GM06990 (cell line): ENCODE measurements around the gene SDK1.

Experiments used
- DNase-seq: peaks from one replicate; pipeline ENCODE4 v3.0.0-alpha.2; 2011; ENCODE audit not compliant: insufficient read length; ENCODE audit errors: extremely low read depth
- H3K27me3 ChIP-seq: replicated peaks from 2 replicates; pipeline ENCODE4 v1.6.0; 2011; ENCODE audit warnings: low read length; ENCODE audit not compliant: control insufficient read depth, insufficient read depth
- H3K36me3 ChIP-seq: 2 replicates; pipeline ENCODE4 v1.5.1; 2011; ENCODE audit warnings: low read length; ENCODE audit not compliant: control insufficient read depth, insufficient read depth
- H3K4me3 ChIP-seq: replicated peaks from 2 replicates; pipeline ENCODE4 v1.5.1; 2011; ENCODE audit warnings: low read depth, mild to moderate bottlenecking, control low read depth, low read length
- TF ChIP-seq, protein P1 (sequence below): IDR thresholded peaks from 2 replicates; pipeline ENCODE4 v1.5.1; 2011; ENCODE audit warnings: low read length, control low read depth, mild to moderate bottlenecking, inconsistent platforms; ENCODE audit not compliant: insufficient read depth, poor library complexity, severe bottlenecking

The SDK1 gene

DNA sequence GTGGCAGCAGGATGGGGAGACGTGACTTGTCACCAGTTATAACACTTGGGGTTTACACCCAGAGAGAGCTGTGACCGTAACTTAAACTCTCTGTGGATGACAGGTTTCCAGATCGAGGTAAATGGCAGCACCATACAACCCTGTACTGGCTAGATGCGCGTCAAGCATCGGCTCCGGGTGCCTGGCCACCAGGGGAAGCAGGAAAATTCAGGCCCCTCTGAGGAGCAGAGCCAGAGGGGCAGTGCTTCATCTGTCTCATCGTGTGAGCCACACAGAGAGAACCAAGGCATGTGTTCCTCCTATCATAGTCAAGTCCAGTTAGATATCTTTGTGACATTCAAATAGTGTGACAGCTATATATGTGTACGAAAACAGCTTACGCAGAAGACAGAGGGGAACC is 728.9 kb downstream of the SDK1 start:
- TF ChIP-seq, protein P1, sequence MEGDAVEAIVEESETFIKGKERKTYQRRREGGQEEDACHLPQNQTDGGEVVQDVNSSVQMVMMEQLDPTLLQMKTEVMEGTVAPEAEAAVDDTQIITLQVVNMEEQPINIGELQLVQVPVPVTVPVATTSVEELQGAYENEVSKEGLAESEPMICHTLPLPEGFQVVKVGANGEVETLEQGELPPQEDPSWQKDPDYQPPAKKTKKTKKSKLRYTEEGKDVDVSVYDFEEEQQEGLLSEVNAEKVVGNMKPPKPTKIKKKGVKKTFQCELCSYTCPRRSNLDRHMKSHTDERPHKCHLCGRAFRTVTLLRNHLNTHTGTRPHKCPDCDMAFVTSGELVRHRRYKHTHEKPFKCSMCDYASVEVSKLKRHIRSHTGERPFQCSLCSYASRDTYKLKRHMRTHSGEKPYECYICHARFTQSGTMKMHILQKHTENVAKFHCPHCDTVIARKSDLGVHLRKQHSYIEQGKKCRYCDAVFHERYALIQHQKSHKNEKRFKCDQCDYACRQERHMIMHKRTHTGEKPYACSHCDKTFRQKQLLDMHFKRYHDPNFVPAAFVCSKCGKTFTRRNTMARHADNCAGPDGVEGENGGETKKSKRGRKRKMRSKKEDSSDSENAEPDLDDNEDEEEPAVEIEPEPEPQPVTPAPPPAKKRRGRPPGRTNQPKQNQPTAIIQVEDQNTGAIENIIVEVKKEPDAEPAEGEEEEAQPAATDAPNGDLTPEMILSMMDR, result no peak

DNA sequence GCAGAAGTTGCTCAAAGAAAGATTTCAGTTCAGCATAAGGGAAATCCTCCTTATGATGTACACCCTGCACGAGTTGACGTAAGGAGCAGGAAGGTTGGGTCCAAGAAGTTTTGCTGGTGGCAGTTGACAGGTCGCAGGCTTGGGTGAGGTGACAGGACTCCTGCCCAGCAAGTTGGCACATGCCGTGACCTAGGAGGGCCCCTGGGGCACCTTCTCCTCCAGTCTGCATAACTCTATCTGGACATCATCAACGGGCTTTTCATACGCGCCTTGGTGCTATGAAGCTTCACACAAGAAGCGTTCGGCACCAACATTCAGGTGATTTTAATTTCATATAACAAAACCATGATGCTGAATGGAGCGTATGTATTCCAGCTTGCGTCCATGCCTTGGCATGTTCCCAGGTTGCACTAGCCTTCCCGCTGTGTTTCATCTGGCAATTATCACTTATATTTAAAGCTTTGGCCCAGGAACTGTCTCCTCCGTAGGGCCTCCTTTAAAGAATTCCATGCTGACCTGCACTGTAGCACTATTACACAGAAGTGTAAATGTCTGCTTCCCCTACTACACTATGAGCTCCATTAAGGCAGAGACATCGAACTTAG is 729.4 kb downstream of the SDK1 start:
- TF ChIP-seq, protein P1, result no peak
- no peak for DNase-seq
- Histone ChIP-seq H3K4me3 (no peak overlapping the region), H3K27me3 (no peaks in the 10 kb centered on the region), H3K36me3 (no peaks in the 10 kb centered on the region)

More for the DNA sequence above, 728.9 kb downstream of the SDK1 start:
- no peak for DNase-seq
- Histone ChIP-seq H3K4me3 (no peak overlapping the region), H3K27me3 (no peaks in the 10 kb centered on the region), H3K36me3 (no peaks in the 10 kb centered on the region)

DNA sequence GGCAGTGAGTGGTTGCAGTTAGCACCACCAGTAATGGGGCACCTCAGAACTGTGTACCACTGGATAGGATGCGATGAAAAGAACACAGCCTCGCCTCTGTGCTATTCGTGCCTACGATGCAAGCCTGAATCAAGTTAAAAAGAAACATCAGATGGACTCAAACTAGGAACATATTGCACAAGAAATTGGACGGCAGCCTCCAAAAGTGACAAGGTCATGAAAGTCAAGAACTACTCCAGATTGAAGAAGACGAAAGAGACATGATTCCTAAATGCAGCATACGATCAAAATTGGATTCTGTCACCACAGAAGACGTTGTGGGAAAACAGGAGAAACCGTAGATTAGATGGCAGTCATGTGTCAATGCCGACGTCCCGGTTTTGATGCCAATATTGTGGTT is 732.9 kb downstream of the SDK1 start:
- Histone ChIP-seq H3K4me3 (no peak overlapping the region), H3K27me3 (no peaks in the 10 kb centered on the region), H3K36me3 (no peaks in the 10 kb centered on the region)
- TF ChIP-seq, protein P1, result no peak
- DNase-seq, result no peak

DNA sequence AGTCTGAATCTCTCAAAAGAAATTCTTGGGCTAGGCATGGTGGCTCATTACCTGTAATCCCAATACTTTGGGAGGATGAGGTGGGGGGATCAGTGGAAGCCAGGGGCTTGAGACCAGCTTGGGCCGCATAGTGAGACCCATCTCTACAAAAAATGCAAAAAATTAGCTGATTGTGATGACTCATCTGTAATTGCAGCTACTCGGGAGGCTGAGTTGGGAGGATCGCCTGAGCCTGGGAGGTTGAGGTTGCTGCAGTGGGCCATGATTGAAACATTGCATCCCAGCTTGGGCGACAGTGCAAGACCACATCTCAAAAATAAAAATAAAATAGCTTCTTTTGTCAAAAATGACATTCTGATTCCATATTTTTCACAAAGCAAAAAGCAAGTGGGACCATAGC is 736.3 kb downstream of the SDK1 start:
- TF ChIP-seq, protein P1, result no peak
- no peak for DNase-seq
- Histone ChIP-seq H3K4me3 (no peak overlapping the region), H3K27me3 (no peaks in the 10 kb centered on the region), H3K36me3 (no peaks in the 10 kb centered on the region)

DNA sequence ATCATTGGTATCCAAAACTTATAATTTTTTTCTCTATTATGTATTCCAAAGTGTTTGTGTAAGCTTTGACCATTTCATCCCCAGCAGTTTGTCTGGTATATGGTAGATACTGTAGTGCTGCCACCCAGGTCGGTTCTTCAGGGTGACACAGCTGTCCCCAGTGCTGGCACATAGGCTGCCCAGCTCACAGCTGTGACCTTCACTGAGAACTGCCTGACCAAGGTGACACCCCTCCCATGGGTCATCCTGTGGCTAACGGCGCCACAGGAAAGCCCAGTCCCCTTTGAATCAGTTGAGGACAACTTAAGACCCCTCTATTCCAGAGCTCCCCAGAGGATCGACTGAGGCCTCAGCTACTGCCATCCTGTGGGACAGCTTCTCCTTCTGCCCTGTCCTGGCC is 736.8 kb downstream of the SDK1 start:
- DNase-seq, result no peak
- Histone ChIP-seq H3K36me3 (no peaks in the 10 kb centered on the region), H3K4me3 (no peak overlapping the region), H3K27me3 (no peaks in the 10 kb centered on the region)
- TF ChIP-seq, protein P1, result no peak
